ENCODE measurements around the gene GFOD1. TPM values are rescaled to one million over a fixed set of nuclear protein-coding genes. Genes with fewer than 3 reads are reported as not detected.

Gene GFOD1
- total and polyA plus RNA-seq, 10 of the 15 experiments (the other 5 are each of a cell fraction or from before 2014, with no cell fraction given) = 6.5 to 41.4 (median 16.0) TPM

GRCh38 chr6:13355999-13356785 is 131.2 kb downstream of the GFOD1 start (continued):
- TF ChIP-seq MXI1 (IDR thresholded peaks at IDR 0.05; ENCODE audit: low read depth, low read length) = no peak
- TF ChIP-seq HDGF (IDR thresholded peaks at IDR 0.05) = no peak
- 0 out of 2 replicates have a peak, but pooled peaks have one; percentile 16 for TF ChIP-seq ZNF687 (IDR thresholded peaks at IDR 0.05)
- TF ChIP-seq IKZF2 (IDR thresholded peaks at IDR 0.05) = peak in 1 of 2 experiments; percentile 3; a peak in 1 of 4 replicates
- TF ChIP-seq ETV6 (conservative IDR thresholded peaks at IDR 0.05 in 1 of 2, IDR thresholded peaks at IDR 0.05 in 1 of 2; ENCODE audit: borderline replicate concordance in 1 of 2, low read depth in 1 of 2) = peak in 1 of 2 experiments; percentile 99; a peak in 2 of 4 replicates
- TF ChIP-seq TBL1XR1 (IDR thresholded peaks at IDR 0.05; ENCODE audit: low read depth, low read length) = 0 out of 2 replicates have a peak, but pooled peaks have one; percentile 68
- peak; percentile 30 to 60; a peak in 2 of 4 replicates for TF ChIP-seq BHLHE40 (IDR thresholded peaks at IDR 0.05; ENCODE audit: borderline replicate concordance in 1 of 2, low read depth in 2 of 2, low read length in 1 of 2)
- no peak for TF ChIP-seq REST (IDR thresholded peaks at IDR 0.05; ENCODE audit: low read depth, low read length)
- no peak for TF ChIP-seq USF2 (IDR thresholded peaks at IDR 0.05; ENCODE audit: borderline replicate concordance, low read depth, low read length)
- TF ChIP-seq SMC3 (IDR thresholded peaks at IDR 0.05; ENCODE audit: borderline replicate concordance, low read length) = peak; percentile 8; the same call in 1 of the 2 replicates
- peak in 1 of 2 experiments; percentile 77; a peak in 1 of 4 replicates for TF ChIP-seq EP300 (IDR thresholded peaks at IDR 0.05; ENCODE audit: borderline replicate concordance in 1 of 2, control insufficient read depth in 1 of 2, low read depth in 2 of 2, low read length in 2 of 2)
- TF ChIP-seq POLR2A (IDR thresholded peaks at IDR 0.05; ENCODE audit: low read depth, low read length) = no peak
- 0 out of 2 replicates have a peak, but pooled peaks have one; percentile 19 for TF ChIP-seq ASH2L (IDR thresholded peaks at IDR 0.05; ENCODE audit: borderline replicate concordance, low read depth)
- TF ChIP-seq POLR2AphosphoS5 (IDR thresholded peaks at IDR 0.05; ENCODE audit: low read length) = no peak
- TF ChIP-seq CREM (IDR thresholded peaks at IDR 0.05; ENCODE audit: low read depth) = peak; percentile 57; the same call in 1 of the 2 replicates
- TF ChIP-seq SIN3A (IDR thresholded peaks at IDR 0.05; ENCODE audit: low read depth, low read length) = no peak
- TF ChIP-seq DPF2 (IDR thresholded peaks at IDR 0.05) = peak; percentile 55; the same call in 1 of the 2 replicates
- TF ChIP-seq POU2F2 (IDR thresholded peaks at IDR 0.05; ENCODE audit: borderline replicate concordance, low read depth, low read length) = no peak

All from GM12878 (cell line).